CD4-positive, alpha-beta T cell treated with Interleukin-12 subunit alpha and Interleukin-12 subunit beta, for 1 hour (primary cell): ENCODE data around the gene NYAP2.

Source experiments
- DNase-seq: peaks from one replicate; pipeline ENCODE4 v3.0.0-alpha.2; 2020

NYAP2 gene

DNA sequence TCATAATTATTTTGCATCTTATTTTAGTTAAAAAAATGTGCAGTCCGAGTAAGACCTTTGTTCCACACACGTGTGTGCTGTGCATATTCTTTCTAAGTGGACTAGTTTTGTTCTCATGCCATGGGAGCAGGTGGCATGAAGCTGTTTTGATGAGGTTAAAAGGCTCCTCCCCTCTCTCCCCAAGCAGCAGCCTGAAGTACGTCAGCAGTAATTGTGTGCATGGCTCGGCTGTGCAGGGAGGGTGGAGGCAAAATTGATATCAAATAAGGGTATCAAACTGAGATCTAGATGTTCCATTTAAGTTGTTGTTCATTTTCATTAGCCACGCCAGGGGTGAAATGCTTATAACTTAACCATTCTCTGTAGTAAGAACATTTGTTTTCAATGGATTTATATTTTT is at the start of gene NYAP2:
Gene NYAP2, plus strand, starts transcription at position 207 of the 400 bp plus-strand sequence. CDS start 9,171 bp downstream, outside the sequence.
- DNase-seq = no peak

DNA sequence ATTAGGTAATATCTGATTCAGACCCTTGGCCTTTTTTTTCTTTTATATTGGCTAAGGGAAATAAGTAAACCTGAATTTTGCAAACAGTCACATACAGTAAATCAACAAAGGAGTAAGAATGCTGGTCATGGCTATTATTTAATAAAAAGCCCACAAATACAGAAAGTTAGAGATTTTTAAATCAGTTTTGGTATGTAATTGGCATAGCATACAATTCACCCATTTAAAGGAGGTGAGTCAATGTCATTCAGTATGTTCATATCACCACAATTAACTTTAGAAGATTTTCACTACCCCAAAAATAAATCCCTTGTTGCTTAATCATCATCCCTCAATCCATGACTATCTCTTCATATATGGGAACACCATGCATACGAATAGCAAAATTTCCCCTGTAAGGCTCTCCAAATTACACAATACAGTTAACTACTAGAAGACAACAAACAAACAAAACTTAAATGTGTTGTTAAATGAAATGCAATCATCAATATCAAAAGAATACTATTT is 45.9 kb upstream of the NYAP2 start:
- DNase-seq = no peak

DNA sequence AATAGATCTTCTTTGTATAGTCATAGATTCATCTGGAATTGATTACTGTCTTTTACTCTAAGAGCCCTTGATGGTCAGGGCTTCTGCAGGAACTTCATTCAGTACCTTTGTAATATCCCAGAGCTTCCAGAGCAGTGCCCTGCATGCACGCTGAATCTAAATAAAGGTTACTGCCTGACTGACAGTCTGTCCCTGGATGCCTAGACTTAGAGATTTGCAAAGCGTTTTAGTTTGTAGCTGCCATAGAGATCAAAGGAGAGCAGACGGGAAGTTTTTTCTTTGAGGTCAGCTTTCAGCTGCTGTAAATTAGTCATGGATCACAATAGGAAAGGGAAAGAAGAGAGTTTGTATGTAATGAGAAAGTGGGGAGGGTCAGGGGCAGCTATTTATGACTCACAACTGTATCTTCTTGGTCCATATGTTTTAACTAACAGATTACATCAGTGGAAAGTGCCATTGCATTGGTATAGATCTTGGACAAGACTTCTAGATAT is 45.2 kb upstream of the NYAP2 start:
- DNase-seq = no peak

DNA sequence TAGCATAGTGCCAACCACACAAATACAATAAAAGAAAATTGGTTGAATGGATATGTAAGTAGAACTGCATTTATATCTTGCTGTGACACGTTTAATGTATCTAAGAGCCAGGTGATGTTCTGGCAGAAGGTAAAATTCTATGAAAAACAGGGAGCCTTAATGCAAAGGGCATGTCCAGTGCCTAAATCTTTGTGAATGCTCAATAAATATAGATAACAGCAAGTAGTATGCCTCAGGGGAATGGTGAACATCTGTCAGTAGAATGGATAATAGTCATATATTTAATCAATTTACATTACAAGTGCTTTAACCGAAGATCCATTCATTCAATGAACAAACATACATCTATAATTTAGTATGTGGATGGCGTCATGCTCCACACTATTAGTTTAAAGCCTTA is 43.7 kb upstream of the NYAP2 start:
- DNase-seq = no peak

DNA sequence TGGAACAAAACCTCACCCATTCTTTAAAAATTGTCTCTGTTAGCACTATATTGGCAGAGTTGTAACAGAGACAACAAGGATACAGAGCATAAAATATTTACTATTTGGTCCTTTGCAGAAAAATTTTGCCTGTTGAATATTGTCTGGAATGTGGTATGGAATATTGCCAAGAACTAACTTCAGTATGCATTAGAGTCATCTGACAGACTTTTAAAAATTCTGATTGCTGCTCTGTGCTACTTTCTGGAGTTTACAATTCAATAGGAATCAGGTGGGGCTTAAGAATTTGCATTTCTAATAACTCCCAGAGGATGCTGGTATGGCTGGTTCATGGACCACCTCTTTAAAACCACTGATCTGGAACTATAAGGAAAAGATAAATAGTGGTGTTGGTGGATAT is 32.8 kb upstream of the NYAP2 start:
- DNase-seq = no peak

DNA sequence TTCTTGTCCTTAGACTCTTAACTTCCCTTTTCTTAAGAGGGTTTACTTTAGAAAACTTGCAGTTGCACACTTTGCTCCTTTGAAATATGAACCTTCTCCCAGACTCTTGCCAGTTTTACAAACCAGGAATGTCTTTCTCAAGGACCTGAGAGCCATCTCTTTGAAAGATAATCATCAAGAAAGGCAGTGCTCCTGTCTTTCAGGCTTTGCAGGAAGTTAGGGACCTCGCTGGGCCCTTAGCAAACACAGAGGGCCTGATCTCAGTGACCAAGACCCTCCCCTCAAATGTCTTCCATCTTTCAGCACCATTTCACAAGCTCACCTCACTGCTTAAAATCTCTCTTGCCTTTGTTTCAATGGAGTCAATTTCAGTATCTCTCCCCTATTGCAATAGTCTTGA is 32.0 kb upstream of the NYAP2 start:
- no peak for DNase-seq

DNA sequence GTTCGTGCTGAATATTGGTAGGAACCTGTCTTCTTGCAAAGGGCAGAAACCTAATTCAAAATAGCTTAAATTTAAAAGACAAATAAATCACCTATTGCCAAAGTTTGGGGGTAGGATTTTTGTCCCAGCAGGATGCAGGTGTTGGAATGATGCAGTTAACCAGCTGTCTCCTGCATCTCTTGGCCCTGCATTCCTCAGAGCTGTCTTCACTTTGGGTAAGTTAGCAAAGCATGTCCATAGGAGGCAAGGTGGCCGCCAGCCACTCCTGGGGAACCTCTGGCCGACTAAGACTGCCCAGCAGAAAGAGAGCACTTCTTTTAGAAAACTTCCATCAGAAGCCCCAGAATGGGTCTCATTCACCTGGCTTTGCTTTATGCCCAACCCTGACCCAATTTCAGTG is 20.5 kb upstream of the NYAP2 start:
- no peak for DNase-seq

DNA sequence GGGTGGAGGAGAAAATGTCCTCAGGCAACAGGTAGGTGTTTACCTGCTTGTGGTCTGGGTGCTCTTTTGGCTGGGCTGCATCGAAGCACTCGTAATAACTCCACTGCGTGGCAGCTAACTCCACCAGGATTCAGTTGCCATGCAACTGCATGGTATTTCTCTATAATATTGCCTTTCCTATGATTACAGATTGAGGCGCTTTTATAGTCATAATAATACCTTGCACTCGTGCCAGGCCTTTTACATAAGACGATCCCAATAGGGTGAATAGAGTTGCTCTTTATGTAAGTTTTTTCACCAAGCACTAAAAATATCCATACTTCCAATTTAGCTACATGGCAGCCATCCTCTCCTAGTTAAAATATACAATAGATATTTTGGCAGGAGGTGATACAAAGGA is 19.7 kb upstream of the NYAP2 start:
- DNase-seq = no peak

DNA sequence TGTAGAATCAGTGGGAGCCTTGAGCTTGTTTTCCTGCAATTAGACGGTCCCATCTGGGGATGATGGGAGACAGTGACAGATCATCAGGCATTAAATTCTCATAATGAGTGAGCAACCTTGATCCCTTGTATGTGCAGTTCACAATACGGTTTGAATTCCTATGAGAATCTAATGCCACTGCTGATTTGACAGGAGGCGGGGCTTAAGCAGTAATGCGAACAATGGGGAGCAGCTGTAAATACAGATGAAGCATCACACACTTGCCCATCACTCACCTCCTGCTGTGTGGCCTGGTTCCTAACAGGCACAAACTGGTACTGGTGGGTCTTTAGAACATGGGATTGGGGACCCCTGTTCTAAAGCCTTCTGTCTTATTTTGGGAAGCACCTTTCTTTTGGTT is 17.9 kb upstream of the NYAP2 start:
- DNase-seq = no peak

DNA sequence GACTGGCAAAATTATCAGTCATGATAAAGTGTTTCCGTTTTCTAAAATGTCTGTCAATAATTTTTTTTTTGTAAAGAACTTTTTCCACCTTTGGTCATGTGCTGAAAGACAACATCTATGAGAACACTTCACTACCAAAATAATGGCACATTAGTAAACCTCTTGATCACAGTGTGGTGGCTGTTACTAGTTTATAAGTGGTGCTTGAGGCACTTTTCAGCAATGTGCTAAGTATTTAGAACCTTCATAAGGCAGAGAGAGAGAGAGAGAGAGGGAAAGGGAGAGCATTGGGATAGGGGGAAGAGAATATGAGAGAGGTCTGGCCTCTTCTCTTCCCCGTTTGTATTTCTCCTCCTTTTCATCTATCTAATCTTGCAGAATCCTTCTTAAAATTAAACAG is 1.1 kb upstream of the NYAP2 start:
- no peak for DNase-seq

DNA sequence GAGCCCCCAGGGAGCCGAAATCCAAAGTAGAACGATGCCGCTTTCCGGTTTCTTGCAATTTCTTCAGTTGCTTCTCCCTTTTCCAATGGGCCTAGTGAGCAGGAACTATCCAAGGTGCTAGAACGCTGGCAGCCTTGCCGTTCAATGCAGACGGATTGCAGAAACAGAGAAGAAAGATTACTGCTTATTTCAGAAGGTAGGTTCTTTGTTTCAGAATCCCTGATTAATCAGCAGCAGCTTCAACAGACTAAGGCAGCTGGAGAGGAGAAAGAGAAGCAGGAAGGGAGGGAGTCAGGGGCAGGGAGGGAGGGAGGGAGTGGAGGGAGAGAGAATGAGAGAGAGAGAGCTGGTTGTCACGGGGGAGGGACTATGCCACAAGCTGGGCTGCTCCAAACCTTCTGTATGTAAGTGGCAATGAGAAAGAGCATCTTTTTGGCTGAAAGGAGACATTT is 576 bp downstream of the NYAP2 start:
- no peak for DNase-seq

DNA sequence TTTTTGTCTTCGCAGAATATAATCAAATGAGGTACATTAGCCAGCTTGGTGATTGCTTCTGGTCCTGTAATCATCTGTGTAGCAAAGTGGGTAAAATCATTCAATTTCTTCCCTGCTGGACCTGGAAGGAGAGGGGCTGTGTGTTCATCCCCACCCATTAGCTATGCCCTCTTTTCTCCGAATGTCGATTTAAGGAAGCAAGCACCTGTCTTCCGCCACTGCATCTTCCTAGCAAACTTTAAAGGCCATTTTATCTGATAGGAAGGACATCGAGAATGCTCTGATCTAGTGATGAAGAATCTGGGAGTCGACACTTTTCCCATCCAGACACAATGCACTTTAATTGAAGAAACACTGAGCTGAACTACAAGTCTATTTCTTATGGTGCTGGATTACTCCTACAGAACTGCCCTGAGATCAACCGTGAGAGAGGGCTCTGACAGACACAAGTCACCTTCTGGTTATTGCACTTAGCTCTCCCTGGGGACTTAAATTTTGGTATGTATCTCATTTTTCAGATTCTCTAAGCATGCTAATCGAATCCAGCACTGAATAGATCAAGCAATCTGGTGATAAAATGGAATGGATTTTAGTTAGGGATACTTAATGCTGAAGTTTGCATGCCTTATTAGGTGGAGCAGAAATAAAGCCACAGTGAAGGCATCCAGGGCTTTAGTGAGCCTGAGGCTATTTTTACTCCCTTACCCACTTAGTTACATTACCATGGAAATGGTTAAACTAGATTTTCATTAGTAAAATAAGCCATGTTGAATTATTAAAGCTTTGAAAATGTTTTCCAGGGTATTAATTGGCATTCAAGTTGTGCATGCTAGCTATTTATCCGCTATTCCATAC is 1.3 kb downstream of the NYAP2 start:
- no peak for DNase-seq

DNA sequence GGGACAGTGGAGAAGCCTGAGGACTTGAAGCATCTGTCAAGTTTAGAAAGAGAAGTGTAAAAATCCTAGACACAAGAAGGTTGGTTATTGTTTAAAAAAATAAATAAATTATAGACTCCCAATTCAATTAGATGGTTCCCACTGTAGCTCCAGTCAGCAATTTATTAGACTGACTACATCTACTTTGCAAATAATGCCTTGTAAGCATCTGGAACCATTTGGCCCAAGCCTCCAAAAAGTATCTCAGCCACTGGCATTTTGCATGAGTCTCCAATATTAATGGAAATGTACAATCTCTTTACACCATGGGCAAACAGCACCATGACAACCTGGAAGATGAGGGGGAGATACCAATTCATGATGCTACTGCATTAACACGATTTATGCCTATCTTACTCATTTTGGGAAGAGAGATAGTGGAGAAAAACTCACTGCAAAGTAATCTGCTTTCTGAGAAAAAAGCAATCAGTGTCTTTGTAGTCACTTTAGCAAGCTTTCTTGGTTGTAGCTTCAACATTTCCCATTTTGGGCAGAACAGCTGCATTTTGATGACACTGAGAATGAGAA is 2.8 kb downstream of the NYAP2 start:
- DNase-seq = no peak

DNA sequence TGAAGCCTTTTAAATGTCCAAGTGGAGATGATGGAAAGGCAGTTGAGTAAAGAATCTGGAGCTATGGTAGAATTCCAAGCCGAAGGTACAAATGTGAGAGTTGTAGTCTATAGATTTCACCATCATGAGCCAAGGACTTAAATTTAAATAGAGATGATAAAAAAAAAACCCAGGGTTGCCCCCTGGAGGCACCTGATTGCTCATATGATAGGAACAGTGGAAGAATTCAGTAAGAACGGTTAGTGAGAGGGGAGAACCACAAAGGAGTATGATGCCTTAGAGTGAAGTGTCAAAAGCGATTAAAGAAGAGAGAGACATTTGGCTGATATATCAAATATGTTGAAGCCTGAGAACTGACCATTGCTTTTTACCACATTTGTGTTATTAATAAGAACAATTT is 11.9 kb downstream of the NYAP2 start:
- no peak for DNase-seq

DNA sequence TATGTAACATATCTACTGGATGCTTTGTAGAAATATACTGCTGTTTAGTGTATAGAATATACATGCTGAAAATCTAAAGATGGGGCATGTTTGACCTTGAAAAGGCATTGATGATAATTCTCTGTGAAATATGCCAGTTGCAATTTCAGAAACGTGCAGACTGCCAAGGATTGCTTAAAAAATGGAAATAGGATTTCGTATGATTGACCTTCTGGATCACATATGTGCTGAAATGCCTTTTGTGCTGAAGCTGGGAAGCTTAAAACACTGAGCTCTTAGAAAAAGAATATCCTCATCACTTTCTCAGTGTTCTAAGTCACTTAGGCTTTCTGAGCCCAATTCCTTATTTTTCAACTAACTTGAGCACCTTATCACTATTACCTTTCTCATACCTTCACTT is 14.3 kb downstream of the NYAP2 start:
- no peak for DNase-seq

DNA sequence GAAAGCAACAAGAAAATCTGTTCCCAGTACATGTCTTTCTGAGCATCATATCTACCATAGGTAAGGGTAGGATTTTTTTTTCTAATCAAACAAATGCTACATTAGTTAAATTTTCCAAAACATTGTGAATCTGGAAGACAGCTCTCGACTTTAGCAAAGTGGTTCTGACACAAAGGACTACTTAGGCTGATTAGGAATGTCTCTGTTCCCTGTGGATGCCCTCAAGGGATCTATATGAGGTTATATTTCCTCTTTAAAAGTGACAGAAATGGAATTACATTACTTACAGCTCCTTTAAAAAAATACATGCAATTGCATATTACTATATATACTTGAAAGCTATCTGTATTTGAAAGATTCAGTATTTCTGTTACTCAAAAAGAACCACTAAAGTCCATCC is 15.4 kb downstream of the NYAP2 start:
- no peak for DNase-seq

DNA sequence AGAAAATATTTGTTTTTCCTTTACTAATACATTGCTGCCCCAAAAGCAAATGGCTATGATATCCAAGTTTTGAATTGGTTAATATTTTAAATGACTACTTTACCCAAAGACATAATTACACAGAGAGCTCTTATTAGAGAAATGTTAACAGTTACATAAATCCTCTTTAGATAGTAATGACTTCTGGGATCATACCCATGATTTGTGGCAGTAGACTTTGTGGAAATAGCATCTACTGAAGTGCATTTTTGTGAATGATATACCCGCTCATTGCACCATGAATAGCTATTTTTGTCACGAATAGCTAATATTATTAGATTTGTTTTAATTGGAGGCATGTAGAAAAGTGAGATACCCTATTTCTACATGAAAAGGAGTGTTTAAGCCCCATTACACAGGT is 15.8 kb downstream of the NYAP2 start:
- no peak for DNase-seq

DNA sequence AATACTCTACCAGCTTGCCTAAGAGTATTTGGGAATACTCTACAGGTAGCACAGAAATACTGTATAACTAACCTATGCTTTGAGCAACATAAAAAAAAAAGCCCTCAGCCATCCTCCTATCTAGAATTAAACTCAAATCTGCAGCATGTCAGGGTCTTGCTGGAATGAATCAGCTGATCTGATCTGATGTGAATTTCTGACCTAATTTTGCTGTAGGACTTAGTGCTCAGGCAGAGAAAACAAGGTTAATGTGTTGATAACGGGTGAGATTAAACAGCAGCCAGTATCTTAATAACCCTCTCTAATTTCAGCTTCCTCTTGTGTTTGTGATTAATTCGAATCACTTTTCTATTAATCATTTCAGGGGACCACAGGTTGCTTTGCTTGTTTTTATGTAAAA is 16.3 kb downstream of the NYAP2 start:
- DNase-seq = no peak

DNA sequence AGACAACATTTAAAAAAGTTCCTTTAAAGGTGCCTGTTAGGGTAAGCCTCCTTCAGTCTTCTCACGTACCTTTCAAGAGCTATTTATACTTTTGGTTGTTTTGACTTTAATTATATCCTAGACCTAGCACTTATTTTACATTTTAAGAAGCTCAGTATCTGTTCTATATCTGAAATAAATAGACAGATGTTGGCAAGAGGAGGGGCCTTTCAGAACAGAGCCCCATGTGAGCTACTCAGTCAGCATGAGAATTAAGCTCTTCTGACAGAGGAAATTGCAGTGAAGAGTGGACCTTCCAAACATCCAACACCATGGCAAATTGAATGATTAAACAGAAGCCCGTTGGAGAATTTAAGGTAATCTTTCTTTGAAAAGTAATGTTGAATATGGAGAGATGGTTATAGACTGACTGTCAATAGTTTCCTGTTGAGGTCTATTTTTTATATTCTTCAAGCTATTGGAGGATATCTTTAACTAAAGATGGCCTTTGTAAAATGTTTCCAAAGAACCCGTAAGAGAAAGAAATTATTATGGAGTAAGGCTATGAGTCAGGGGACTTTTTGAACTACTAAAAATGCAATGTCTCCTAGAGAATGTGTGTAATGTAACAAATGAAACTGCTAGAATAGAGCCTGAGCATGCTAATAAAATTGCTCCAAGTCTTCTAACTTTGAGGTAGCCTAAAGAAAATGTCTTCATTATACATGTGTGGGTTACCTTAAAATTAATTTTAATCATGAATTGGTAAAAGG is 17.3 kb downstream of the NYAP2 start:
- no peak for DNase-seq

DNA sequence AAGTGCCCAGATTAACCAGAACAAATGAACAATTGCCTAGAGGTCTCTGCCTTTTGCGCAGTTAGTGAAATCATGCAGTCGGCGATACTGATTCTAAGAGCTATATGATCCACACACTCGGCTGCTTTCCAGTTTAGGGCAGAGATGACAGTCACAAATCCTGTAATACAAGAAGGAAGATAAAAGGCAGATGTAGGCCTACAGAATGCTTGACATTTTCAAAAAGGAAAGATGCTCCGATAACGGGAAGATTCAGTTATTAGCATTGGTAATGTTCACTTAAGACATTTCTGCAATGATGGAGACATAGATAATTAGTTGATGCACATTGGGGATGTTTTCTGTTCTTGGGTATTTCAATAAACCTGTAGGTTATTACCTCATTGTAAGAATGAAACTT is 19.5 kb downstream of the NYAP2 start:
- no peak for DNase-seq

DNA sequence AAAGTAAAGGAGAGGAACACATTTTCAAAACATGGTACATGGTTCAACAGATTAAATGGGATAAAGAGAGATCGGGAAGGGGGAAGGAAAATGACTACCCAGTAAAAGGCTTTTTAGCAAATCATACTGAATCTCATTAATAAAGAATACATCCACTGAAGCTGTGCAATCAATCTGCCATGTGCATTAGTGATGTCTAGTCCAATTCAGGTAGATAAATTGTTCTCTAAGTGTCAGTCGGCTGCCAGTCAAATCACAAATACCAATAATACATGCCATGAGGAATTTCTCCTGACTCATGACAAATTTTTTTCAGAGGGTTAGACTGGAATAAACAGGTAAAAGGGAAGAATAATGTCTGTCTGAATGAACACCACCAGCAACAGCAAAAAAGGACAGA is 22.6 kb downstream of the NYAP2 start:
- no peak for DNase-seq

DNA sequence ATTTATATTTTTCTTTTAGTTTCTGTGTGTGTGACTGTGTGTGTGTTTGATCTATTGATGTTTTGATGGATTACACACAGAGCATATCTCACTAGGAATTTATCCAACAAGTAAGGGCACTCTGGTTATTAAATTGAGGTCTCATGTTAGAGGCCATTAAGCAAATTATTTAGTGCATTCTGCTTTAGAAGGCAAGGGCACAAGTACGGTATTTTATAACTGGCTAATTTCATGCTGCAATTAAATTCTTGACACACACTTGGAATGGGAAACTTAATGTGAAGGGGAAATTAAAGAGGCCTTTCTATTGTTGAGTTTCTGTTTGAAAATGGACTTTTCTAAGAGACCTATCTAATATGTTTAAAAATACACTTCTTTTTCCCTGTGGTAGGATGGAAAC is 25.8 kb downstream of the NYAP2 start:
- DNase-seq = no peak

DNA sequence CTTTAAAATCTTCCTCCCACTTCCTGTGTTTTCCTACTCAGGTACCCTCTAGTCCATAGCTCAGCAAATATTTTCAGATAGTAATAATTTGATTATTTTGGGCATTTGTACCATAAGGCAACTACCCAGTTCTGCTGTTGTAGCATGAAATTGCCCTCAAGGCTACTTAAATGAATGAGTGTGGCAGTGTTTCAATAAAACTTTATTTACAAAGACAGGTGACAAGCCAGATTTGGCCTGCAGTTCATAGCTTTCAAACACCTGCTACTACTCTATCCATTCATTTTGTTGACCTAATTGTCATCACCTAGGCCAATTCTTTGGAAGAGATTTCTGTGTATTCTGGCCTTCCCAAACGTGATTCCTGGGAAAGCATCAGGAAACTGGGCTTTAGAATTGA is 28.9 kb downstream of the NYAP2 start:
- no peak for DNase-seq

DNA sequence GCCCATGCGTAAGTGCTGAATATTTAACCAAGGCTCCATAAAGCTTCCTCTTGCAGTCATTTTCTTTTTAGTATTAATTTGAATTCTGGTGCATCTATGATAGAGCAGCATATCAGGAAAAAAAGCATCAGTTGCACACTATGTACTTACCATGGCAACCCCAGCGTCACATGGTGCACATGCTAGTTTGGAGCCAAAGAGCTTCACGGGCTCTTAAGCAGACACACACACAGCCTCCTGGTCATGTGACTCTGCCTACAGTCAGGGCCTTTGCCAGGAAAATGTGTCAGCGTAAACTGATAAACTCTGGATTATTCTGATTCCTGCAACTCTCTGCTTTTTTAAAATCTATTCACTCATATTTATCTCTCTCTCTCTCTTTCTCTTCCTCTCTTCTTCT is 30.2 kb downstream of the NYAP2 start:
- no peak for DNase-seq
